K562 (cell line): Measurements from ENCODE around the gene RNF115.
"Not testable (repeated sequence)": the region's sequence is repeated elsewhere in the genome, so short reads cannot be mapped to it uniquely, and the experiment has no call there.

ENCODE experiments used
- CHD2 ChIP-seq: IDR thresholded peaks from 2 replicates; pipeline ENCODE4 v1.6.1; 2011; ENCODE audit warnings: low read depth, low read length
- PTRF ChIP-seq: fragments of 450-650 bp; IDR thresholded peaks from 2 replicates; pipeline ENCODE4 v1.6.1; 2016; ENCODE audit warnings: mild to moderate bottlenecking, missing genetic modification characterization, missing compliant biosample characterization
- ZNF274 ChIP-seq: IDR thresholded peaks from 2 replicates; pipeline ENCODE4 v1.6.1; 2011; ENCODE audit warnings: low read depth, mild to moderate bottlenecking, low read length, moderate library complexity, borderline replicate concordance

- TF ChIP-seq CHD2; PTRF (tag); ZNF274: not testable (repeated sequence)
Measured at GRCh38 chr1:145791860-145792259, 32.0 kb downstream of the RNF115 start.
